Smooth muscle cell (in vitro differentiated cells): ENCODE results near the gene SLC28A1. TPM values are rescaled to one million over a fixed set of nuclear protein-coding genes. Genes with fewer than 3 reads are reported as not detected.

ENCODE experiments used
- DNase-seq: peaks from one replicate; lab custom pipeline; 2025; ENCODE audit not compliant: unreplicated experiment; lab: John Stamatoyannopoulos, UW
- H2AFZ ChIP-seq: fragments of 200-600 bp; sonication (generic); 2 replicates; pipeline ENCODE4 v1.6.0; 2016; ENCODE audit warnings: antibody characterized with exemption, low read depth, mild to moderate bottlenecking
- H3F3A ChIP-seq: fragments of 200-600 bp; sonication (generic); 2 replicates; pipeline ENCODE4 v1.6.0; 2017; ENCODE audit warnings: antibody characterized with exemption, low read depth
- H3K27ac ChIP-seq: fragments of 200-600 bp; sonication (generic); 2 replicates; pipeline ENCODE4 v1.5.1; 2016; ENCODE audit warnings: low read depth, mild to moderate bottlenecking
- H3K27me3 ChIP-seq: fragments of 200-600 bp; sonication (generic); 2 replicates; pipeline ENCODE4 v1.6.1; 2016; ENCODE audit warnings: low read depth, mild to moderate bottlenecking
- H3K36me3 ChIP-seq: fragments of 200-600 bp; sonication (generic); 2 replicates; pipeline ENCODE4 v1.5.1; 2016; ENCODE audit warnings: low read depth
- H3K4me1 ChIP-seq: fragments of 200-600 bp; sonication (generic); 2 replicates; pipeline ENCODE4 v1.5.1; 2016; ENCODE audit warnings: low read depth
- H3K4me2 ChIP-seq: fragments of 200-600 bp; sonication (generic); 2 replicates; pipeline ENCODE4 v1.6.0; 2016; ENCODE audit warnings: mild to moderate bottlenecking
- H3K4me3 ChIP-seq: fragments of 200-600 bp; sonication (generic); 2 replicates; pipeline ENCODE4 v1.5.1; 2016; ENCODE audit warnings: mild to moderate bottlenecking
- H3K79me2 ChIP-seq: fragments of 200-600 bp; sonication (generic); 2 replicates; pipeline ENCODE4 v1.6.0; 2016; ENCODE audit warnings: low read depth, mild to moderate bottlenecking
- H3K9ac ChIP-seq: fragments of 200-600 bp; sonication (generic); 2 replicates; pipeline ENCODE4 v1.6.0; 2016; ENCODE audit warnings: low read depth
- H3K9me3 ChIP-seq: fragments of 200-600 bp; sonication (generic); replicated peaks from 2 replicates; pipeline ENCODE4 v1.5.1; 2016; ENCODE audit warnings: low read depth
- H4K20me1 ChIP-seq: fragments of 200-600 bp; sonication (generic); 2 replicates; pipeline ENCODE4 v1.6.0; 2016; ENCODE audit warnings: low read depth
- WGBS: methylation state at CpG from one replicate; pipeline ENCODE4 v1.1.7; 2016; ENCODE audit warnings: low lambda C conversion rate; 5-methylcytosine and 5-hydroxymethylcytosine counted together
- polyA plus RNA-seq: library from polyadenylated mRNA; unstranded; fragments of >200 nt; fragmentation: Nextera tagmentation; extraction: Ambion mirVana; gene quantifications from 2 replicates; pipeline ENCODE4 v1.2.1, GENCODE V29; 2016
- total RNA-seq: library from RNA; depleted of rRNA; stranded (reverse); fragments of >200 nt; gene quantifications from 2 replicates; pipeline ENCODE4 v1.2.3, GENCODE V29; 2014
- TF ChIP-seq, protein P1 (sequence below): fragments of 200-600 bp; sonication (generic); IDR thresholded peaks from 2 replicates; pipeline ENCODE4 v1.5.1; 2017; ENCODE audit warnings: borderline replicate concordance, mild to moderate bottlenecking, antibody characterized with exemption; ENCODE audit not compliant: insufficient read depth, poor library complexity, severe bottlenecking

Gene SLC28A1
- total and polyA plus RNA-seq, 2 experiments from 2014 or later = 0.09 TPM; not detected in 1

DNA sequence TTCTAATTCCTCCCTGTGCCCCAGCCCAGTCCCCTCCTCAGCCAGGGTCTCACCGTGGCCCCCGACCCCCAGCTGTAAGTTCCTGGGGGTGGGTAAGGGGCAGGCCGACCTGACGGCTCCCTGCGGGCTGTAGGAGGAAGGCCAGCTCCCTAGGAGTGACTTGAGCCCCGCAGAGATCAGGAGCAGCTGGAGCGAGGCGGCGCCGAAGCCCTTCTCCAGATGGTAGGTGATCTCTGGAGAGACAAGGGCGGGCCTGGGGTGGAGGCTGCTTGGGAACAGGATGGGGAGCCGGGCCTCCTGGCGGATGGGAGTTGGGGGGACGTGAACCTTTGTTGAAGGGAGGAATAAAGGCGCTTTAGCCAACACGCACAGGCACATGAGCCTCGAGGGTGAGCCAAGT, 4.2 kb downstream of the SLC28A1 start:
- H3F3A ChIP-seq = no peaks in the 10 kb centered on the region
- H3K36me3 ChIP-seq = no peaks in the 10 kb centered on the region
- H3K4me2 ChIP-seq = no peak overlapping the region
- no peaks in the 10 kb centered on the region for H3K79me2 ChIP-seq
- TF ChIP-seq, protein P1, sequence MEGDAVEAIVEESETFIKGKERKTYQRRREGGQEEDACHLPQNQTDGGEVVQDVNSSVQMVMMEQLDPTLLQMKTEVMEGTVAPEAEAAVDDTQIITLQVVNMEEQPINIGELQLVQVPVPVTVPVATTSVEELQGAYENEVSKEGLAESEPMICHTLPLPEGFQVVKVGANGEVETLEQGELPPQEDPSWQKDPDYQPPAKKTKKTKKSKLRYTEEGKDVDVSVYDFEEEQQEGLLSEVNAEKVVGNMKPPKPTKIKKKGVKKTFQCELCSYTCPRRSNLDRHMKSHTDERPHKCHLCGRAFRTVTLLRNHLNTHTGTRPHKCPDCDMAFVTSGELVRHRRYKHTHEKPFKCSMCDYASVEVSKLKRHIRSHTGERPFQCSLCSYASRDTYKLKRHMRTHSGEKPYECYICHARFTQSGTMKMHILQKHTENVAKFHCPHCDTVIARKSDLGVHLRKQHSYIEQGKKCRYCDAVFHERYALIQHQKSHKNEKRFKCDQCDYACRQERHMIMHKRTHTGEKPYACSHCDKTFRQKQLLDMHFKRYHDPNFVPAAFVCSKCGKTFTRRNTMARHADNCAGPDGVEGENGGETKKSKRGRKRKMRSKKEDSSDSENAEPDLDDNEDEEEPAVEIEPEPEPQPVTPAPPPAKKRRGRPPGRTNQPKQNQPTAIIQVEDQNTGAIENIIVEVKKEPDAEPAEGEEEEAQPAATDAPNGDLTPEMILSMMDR = no peak
- no peak overlapping the region for H3K27ac ChIP-seq
- no peak overlapping the region for H3K4me3 ChIP-seq
- DNase-seq = no peak
- no peaks in the 10 kb centered on the region for H3K27me3 ChIP-seq
- no peaks in the 10 kb centered on the region for H4K20me1 ChIP-seq
- no peaks in the 10 kb centered on the region for H3K9me3 ChIP-seq
- no peaks in the 10 kb centered on the region for H3K4me1 ChIP-seq
- H2AFZ ChIP-seq = no peak overlapping the region
- 84% methylated on average over 17 of the region's 17 CpGs for WGBS
- H3K9ac ChIP-seq = no peak overlapping the region

DNA sequence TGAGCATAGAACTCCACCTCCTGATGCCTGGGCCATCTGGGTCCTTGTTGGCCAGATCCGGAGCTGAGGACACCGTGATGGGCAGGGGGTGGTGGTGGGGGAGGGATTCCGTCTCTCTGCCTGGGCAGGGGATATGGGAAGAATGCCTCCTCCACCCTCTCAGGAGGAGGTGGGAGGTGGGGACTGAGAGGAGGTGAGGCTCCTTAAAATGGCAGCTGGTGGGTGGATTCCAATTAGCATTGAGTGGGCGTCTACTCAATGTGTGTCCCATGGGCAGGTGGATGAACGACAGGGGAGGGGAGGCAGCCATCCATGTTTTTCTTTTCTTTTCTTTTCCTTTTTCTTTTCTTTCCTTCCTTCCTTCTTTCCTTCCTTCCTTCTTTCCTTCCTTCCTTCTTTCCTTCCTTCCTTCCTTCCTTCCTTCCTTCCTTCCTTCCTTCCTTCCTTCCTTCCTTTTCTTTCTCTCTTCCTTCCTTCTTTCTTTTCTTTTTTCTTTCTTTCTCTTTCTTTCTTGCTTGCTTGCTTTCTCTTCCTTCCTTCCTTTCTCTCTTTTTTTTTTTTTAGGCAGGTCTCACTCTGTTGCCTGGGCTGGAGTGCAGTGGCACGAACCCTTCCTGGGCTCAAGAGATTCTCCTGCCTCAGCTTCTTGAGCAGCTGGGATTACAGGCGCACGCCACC, 5.0 kb downstream of the SLC28A1 start:
- DNase-seq = no peak
- no peak overlapping the region for H2AFZ ChIP-seq
- no peaks in the 10 kb centered on the region for H3K36me3 ChIP-seq
- TF ChIP-seq, protein P1 = no peak
- H3K27me3 ChIP-seq = no peaks in the 10 kb centered on the region
- no peaks in the 10 kb centered on the region for H3K9me3 ChIP-seq
- WGBS = 95% methylated on average over 8 of the region's 8 CpGs
- no peak overlapping the region for H3K27ac ChIP-seq
- H3K4me2 ChIP-seq = no peak overlapping the region
- no peaks in the 10 kb centered on the region for H3F3A ChIP-seq
- H3K9ac ChIP-seq = no peak overlapping the region
- H3K4me3 ChIP-seq = no peak overlapping the region
- no peaks in the 10 kb centered on the region for H4K20me1 ChIP-seq
- H3K4me1 ChIP-seq = no peaks in the 10 kb centered on the region
- H3K79me2 ChIP-seq = no peaks in the 10 kb centered on the region

DNA sequence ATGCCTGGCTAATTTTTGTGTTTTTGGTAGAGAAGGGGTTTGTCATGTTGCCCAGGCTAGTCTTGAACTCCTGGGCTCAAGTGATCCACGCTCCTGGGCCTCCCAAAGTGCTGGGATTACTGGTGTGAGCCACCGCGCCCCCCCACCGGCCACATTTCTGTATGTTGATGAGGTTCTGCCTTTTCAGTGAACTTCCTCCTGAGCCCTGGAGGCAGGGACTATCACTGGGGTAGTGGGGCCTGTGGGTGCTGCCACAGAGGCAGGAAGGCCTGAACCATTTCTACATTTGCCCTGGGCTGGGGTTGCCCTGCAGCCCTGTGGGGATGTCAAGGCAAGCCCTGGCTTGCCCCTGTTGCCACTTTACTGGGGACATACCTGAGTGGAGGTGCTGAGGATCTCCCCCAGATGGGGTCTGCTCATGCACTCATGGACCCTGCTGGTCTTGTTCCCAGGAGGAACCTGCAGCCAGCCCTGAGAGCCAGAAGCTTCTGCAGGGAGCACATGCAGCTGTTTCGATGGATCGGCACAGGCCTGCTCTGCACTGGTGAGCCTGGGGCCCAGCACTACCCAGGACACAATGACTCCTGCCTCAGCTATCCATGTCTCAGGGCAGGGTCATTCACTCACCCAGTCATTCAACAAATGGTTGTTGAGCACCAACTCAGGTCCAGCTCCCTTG, 5.7 kb downstream of the SLC28A1 start:
- H3K27me3 ChIP-seq = no peaks in the 10 kb centered on the region
- no peaks in the 10 kb centered on the region for H3K4me1 ChIP-seq
- no peaks in the 10 kb centered on the region for H4K20me1 ChIP-seq
- H3K4me3 ChIP-seq = no peak overlapping the region
- DNase-seq = no peak
- no peaks in the 10 kb centered on the region for H3K9me3 ChIP-seq
- no peaks in the 10 kb centered on the region for H3F3A ChIP-seq
- no peak overlapping the region for H2AFZ ChIP-seq
- H3K9ac ChIP-seq = no peak overlapping the region
- H3K79me2 ChIP-seq = no peaks in the 10 kb centered on the region
- H3K4me2 ChIP-seq = no peak overlapping the region
- H3K27ac ChIP-seq = no peak overlapping the region
- TF ChIP-seq, protein P1 = no peak
- 98% methylated on average over 6 of the region's 6 CpGs for WGBS
- H3K36me3 ChIP-seq = no peaks in the 10 kb centered on the region
